IMR-90 (cell line): ENCODE data around the gene PDE11A. TPM values are rescaled to one million over a fixed set of nuclear protein-coding genes. Genes with fewer than 3 reads are reported as not detected.

Experiments
- ATAC-seq: fragments of 200-7000 bp; cut with Tn5 transposase; 2 replicates; pipeline ENCODE4 v1.9.1; 2020; ENCODE audit warnings: low read depth, mild to moderate bottlenecking, moderate library complexity
- BruUV-seq: library from RNA; stranded (reverse); fragments of 400-500 nt; replicated peaks from 2 replicates; lab custom pipeline; 2021; lab: Mats Ljungman, UMichigan
- CTCF ChIA-PET: fragments of 300-600 bp; formaldehyde crosslinking; extraction: SDS; loops from one replicate; lab custom pipeline; 2021; ENCODE audit warnings: antibody characterized with exemption; lab: Yijun Ruan, JAX
- POLR2A ChIA-PET: fragments of 300-600 bp; sonication (Branson Sonifier 250); formaldehyde crosslinking; loops from one replicate; lab custom pipeline; 2022; ENCODE audit warnings: antibody characterized with exemption; ENCODE audit not compliant: unreplicated experiment; lab: Charles Lee
- DNase-seq: peaks from one replicate; pipeline ENCODE4 v3.0.0; 2013
- H2AFZ ChIP-seq: replicated peaks from 2 replicates; pipeline ENCODE3; 2013; ENCODE audit warnings: low read length, mild to moderate bottlenecking; ENCODE audit not compliant: poor library complexity
- H2AK5ac ChIP-seq: 2 replicates; pipeline ENCODE4 v1.6.1; 2013; ENCODE audit warnings: low read depth, low read length, inconsistent platforms
- H2AK9ac ChIP-seq: replicated peaks from 2 replicates; pipeline ENCODE3; 2013; ENCODE audit warnings: mild to moderate bottlenecking, low read depth, low read length, moderate library complexity; ENCODE audit not compliant: poor library complexity
- H2BK120ac ChIP-seq: 2 replicates; pipeline ENCODE4 v1.6.1; 2013; ENCODE audit warnings: low read depth, low read length, inconsistent platforms
- H2BK15ac ChIP-seq: 3 replicates; pipeline ENCODE4 v1.6.1; 2013; ENCODE audit warnings: low read depth, low read length, inconsistent platforms
- H2BK20ac ChIP-seq: 2 replicates; pipeline ENCODE4 v1.6.1; 2013; ENCODE audit warnings: low read depth, mild to moderate bottlenecking, inconsistent platforms, low read length, moderate library complexity
- H2BK5ac ChIP-seq: 2 replicates; pipeline ENCODE4 v1.6.1; 2013; ENCODE audit warnings: mild to moderate bottlenecking, low read depth, low read length, inconsistent platforms; ENCODE audit not compliant: poor library complexity, severe bottlenecking
- H3K14ac ChIP-seq: replicated peaks from 2 replicates; pipeline ENCODE4 v1.6.1; 2013; ENCODE audit warnings: low read depth, low read length, inconsistent platforms
- H3K18ac ChIP-seq: 2 replicates; pipeline ENCODE4 v1.6.1; 2013; ENCODE audit warnings: low read depth, low read length, control low read depth
- H3K23ac ChIP-seq: 2 replicates; pipeline ENCODE4 v1.6.1; 2013; ENCODE audit warnings: low read depth, low read length, inconsistent platforms
- H3K27ac ChIP-seq: 2 replicates; pipeline ENCODE4 v1.5.1; 2013; ENCODE audit warnings: mild to moderate bottlenecking, control low read depth, low read length; ENCODE audit not compliant: insufficient read depth
- H3K27me3 ChIP-seq: 2 replicates; pipeline ENCODE4 v1.6.1; 2013; ENCODE audit warnings: low read length; ENCODE audit not compliant: control insufficient read depth, insufficient read depth
- H3K36me3 ChIP-seq: 2 replicates; pipeline ENCODE4 v1.6.1; 2013; ENCODE audit warnings: low read length, mixed read lengths; ENCODE audit not compliant: control insufficient read depth, insufficient read depth
- H3K4ac ChIP-seq: 2 replicates; pipeline ENCODE4 v1.6.1; 2013; ENCODE audit warnings: low read depth, low read length, inconsistent platforms
- H3K4me1 ChIP-seq: 2 replicates; pipeline ENCODE4 v1.6.1; 2013; ENCODE audit warnings: low read length, mixed read lengths; ENCODE audit not compliant: control insufficient read depth, insufficient read depth
- H3K4me2 ChIP-seq: 2 replicates; pipeline ENCODE4 v1.6.1; 2013; ENCODE audit warnings: low read depth, mild to moderate bottlenecking, control low read depth, low read length, moderate library complexity
- H3K4me3 ChIP-seq: 2 replicates; pipeline ENCODE4 v1.5.1; 2013; ENCODE audit warnings: low read depth, mild to moderate bottlenecking, control low read depth, low read length, moderate library complexity; ENCODE audit not compliant: insufficient read depth
- H3K56ac ChIP-seq: 2 replicates; pipeline ENCODE4 v1.6.1; 2013; ENCODE audit warnings: low read length, inconsistent platforms; ENCODE audit not compliant: insufficient read depth; ENCODE audit errors: extremely low read depth
- H3K79me1 ChIP-seq, 2 experiments: 2 replicates each; pipeline ENCODE4 v1.6.1; 2013; ENCODE audit warnings: low read length in 2 of 2, inconsistent platforms in 1 of 2, low read depth in 1 of 2
- H3K9ac ChIP-seq: 2 replicates; pipeline ENCODE4 v1.6.1; 2013; ENCODE audit warnings: low read depth, low read length, control low read depth
- H3K9me1 ChIP-seq: 2 replicates; pipeline ENCODE4 v1.6.1; 2013; ENCODE audit warnings: low read length, inconsistent platforms; ENCODE audit not compliant: insufficient read depth
- H3K9me3 ChIP-seq: 2 replicates; pipeline ENCODE4 v1.6.1; 2013; ENCODE audit warnings: low read length; ENCODE audit not compliant: control insufficient read depth, insufficient read depth
- H4K20me1 ChIP-seq: 2 replicates; pipeline ENCODE4 v1.6.1; 2013; ENCODE audit warnings: low read length, inconsistent platforms; ENCODE audit not compliant: insufficient read depth
- H4K5ac ChIP-seq: 2 replicates; pipeline ENCODE4 v1.6.1; 2013; ENCODE audit warnings: mild to moderate bottlenecking, low read depth, low read length, control low read depth
- H4K8ac ChIP-seq, 2 experiments: 2 replicates each; pipeline ENCODE4 v1.6.1; 2013; ENCODE audit warnings: low read depth in 2 of 2, low read length in 2 of 2, control low read depth in 1 of 2, inconsistent platforms in 1 of 2
- H4K91ac ChIP-seq: 2 replicates; pipeline ENCODE4 v1.6.1; 2013; ENCODE audit warnings: low read depth, low read length, inconsistent platforms; ENCODE audit not compliant: insufficient read depth
- CEBPB ChIP-seq: IDR thresholded peaks from 2 replicates; pipeline ENCODE4 v1.6.1; 2012; ENCODE audit warnings: low read depth, low read length, improper control_type of control experiment
- CHD1 ChIP-seq: IDR thresholded peaks from 2 replicates; pipeline ENCODE4 v1.6.1; 2012; ENCODE audit warnings: low read depth, low read length, improper control_type of control experiment
- FOS ChIP-seq: fragments of 150-350 bp; IDR thresholded peaks from 2 replicates; pipeline ENCODE4 v1.6.1; 2016; ENCODE audit warnings: low read depth, low read length
- MAFK ChIP-seq: IDR thresholded peaks from 2 replicates; pipeline ENCODE4 v1.6.1; 2012; ENCODE audit warnings: low read depth, low read length, improper control_type of control experiment
- MAZ ChIP-seq: IDR thresholded peaks from 2 replicates; pipeline ENCODE4 v1.6.1; 2012; ENCODE audit warnings: low read depth, mild to moderate bottlenecking, low read length, improper control_type of control experiment, moderate library complexity, borderline replicate concordance
- MXI1 ChIP-seq: IDR thresholded peaks from 2 replicates; pipeline ENCODE4 v1.6.1; 2012; ENCODE audit warnings: low read depth, mild to moderate bottlenecking, low read length, moderate library complexity, borderline replicate concordance
- NFE2L2 ChIP-seq: fragments of 150-350 bp; IDR thresholded peaks from 2 replicates; pipeline ENCODE4 v1.6.1; 2016; ENCODE audit warnings: low read depth, mild to moderate bottlenecking, low read length
- POLR2A ChIP-seq: IDR thresholded peaks from 2 replicates; pipeline ENCODE4 v1.6.1; 2012; ENCODE audit warnings: mild to moderate bottlenecking, low read depth, low read length
- RAD21 ChIP-seq: IDR thresholded peaks from 2 replicates; pipeline ENCODE4 v1.6.1; 2012; ENCODE audit warnings: low read length, improper control_type of control experiment
- RCOR1 ChIP-seq: IDR thresholded peaks from 2 replicates; pipeline ENCODE4 v1.6.1; 2012; ENCODE audit warnings: mild to moderate bottlenecking, low read length, improper control_type of control experiment; ENCODE audit not compliant: insufficient replicate concordance
- RFX5 ChIP-seq: IDR thresholded peaks from 2 replicates; pipeline ENCODE4 v1.8.0; 2012; ENCODE audit warnings: low read depth, mild to moderate bottlenecking, low read length, moderate library complexity
- SMC3 ChIP-seq: fragments of 150-350 bp; IDR thresholded peaks from 2 replicates; pipeline ENCODE4 v1.6.1; 2016; ENCODE audit warnings: low read depth, mild to moderate bottlenecking, antibody characterized with exemption, low read length, moderate library complexity
- WGBS, 2 experiments: methylation state at CpG; one replicate each; pipeline versions ENCODE4 v1.1.5 to v1.1.7; 2013; ENCODE audit warnings: missing lambda C conversion rate in 2 of 2; ENCODE audit not compliant: insufficient read length in 1 of 2; ENCODE audit errors: extremely low coverage in 2 of 2; 5-methylcytosine and 5-hydroxymethylcytosine counted together
- dilution Hi-C: fragments of 300-500 bp; cut with HindIII; formaldehyde crosslinking; loops from one replicate; pipeline ENCODE4 v1.14.3; 2018; ENCODE audit warnings: low sequenced_read_pairs; ENCODE audit not compliant: unreplicated experiment
- in situ Hi-C: fragments of 300-500 bp; cut with MboI; formaldehyde crosslinking; loops from 3 replicates; pipeline ENCODE4 v1.14.3; 2019; ENCODE audit warnings: low sequenced_read_pairs, inconsistent platforms, mixed read lengths
- intact Hi-C: fragments of 100-400 bp; cut with micrococcal nuclease; formaldehyde crosslinking; loops from 2 replicates; pipeline ENCODE4 v1.10.0; 2022
- polyA plus RNA-seq, 3 experiments: library from polyadenylated mRNA; depleted of rRNA; stranded (reverse); fragments of >200 nt; gene quantifications; 2 replicates each; pipeline ENCODE4 v1.2.3, GENCODE V29; 2012; ENCODE audit warnings: low replicate concordance in 1 of 3
- total RNA-seq: library from RNA; depleted of rRNA; stranded (reverse); fragments of >200 nt; gene quantifications from 2 replicates; pipeline ENCODE4 v1.2.3, GENCODE V29; 2012
- TF ChIP-seq, protein P1 (sequence below): fragments of 150-350 bp; IDR thresholded peaks from 2 replicates; pipeline ENCODE4 v1.6.1; 2017; ENCODE audit warnings: mild to moderate bottlenecking, antibody characterized with exemption, low read length, low read depth
- TF ChIP-seq, protein P2 (sequence below): fragments of 150-350 bp; IDR thresholded peaks from 2 replicates; pipeline ENCODE4 v1.6.1; 2016; ENCODE audit warnings: low read depth, mild to moderate bottlenecking, low read length, moderate library complexity, borderline replicate concordance
- TF ChIP-seq, protein P3 (sequence below): conservative IDR thresholded peaks from 2 replicates; pipeline ENCODE4 v1.5.1; 2012; ENCODE audit warnings: mild to moderate bottlenecking, low read depth, low read length, improper control_type of control experiment

Gene PDE11A
- total and polyA plus RNA-seq, 2 of the 4 experiments (the other 2 are of a cell fraction) = 0.21 to 0.72 TPM

DNA sequence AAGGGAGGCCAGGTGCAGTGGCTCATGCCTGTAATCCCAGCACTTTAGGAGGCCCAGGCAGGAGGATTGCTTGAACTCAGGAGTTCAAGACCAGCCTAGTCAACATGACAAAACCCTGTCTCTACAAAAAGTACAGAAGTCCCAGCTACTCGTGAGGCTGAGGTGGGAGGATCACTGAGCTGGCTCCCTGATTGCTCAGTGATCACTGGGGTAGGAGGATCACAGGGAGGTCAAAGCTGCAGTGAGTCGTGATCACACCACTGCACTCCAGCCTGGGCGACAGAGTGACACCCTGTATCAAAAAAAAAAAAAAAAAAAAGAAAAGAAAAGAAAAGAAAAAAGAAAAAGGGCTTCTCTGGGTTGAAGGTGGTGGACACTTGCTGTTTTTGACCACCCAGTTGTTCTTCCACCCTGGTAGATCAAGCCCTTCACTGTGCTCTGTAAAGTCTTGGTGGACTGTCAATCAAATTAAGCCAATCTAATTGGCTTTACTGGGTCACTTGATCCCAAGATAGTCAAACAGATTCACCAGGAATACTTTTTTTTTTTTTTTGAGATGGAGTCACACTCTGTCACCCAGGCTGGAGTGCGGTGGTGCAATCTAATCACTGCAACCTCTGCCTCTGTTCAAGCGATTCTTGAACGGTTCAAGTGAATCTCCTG, 488.4 kb downstream of the PDE11A start:
- Histone ChIP-seq H4K5ac (no peak overlapping the region), H3K9me3 (no peaks in the 10 kb centered on the region), H3K9me1 (no peaks in the 10 kb centered on the region), H3K4me1 (no peaks in the 10 kb centered on the region), H2AFZ (no peak overlapping the region), H3K79me1 (no peaks in the 10 kb centered on the region), H3K14ac (no peak overlapping the region), H4K8ac (no peak overlapping the region), H3K23ac (no peak overlapping the region), H2BK5ac (no peak overlapping the region), H2BK15ac (no peak overlapping the region), H4K20me1 (no peaks in the 10 kb centered on the region), H3K36me3 (no peaks in the 10 kb centered on the region), H3K18ac (no peak overlapping the region), H2BK120ac (no peak overlapping the region), H3K56ac (no peak overlapping the region), H2BK20ac (no peak overlapping the region), H3K27me3 (peaks cover 2% of the 10 kb centered on the region), H3K27ac (no peak overlapping the region), H4K91ac (no peak overlapping the region), H3K4me3 (no peak overlapping the region), H3K4ac (no peak overlapping the region), H3K4me2 (no peak overlapping the region), H3K9ac (no peak overlapping the region), H2AK5ac (no peak overlapping the region), H2AK9ac (no peak overlapping the region)
- BruUV-seq = no TSS peak
- ATAC-seq (no peak), DNase-seq (no peak)
- in situ Hi-C loops = no loop called here
- POLR2A ChIA-PET = no interaction called here
- no CpG with 5 or more reads among the region's 6 CpGs for WGBS, 2 experiments
- intact Hi-C loops = no loop called here
- dilution Hi-C loops = no loop called here
- TF ChIP-seq POLR2A (no peak), MAFK (no peak), RCOR1 (no peak), MAZ (no peak), NFE2L2 (no peak), FOS (no peak), RFX5 (no peak), RAD21 (no peak), CEBPB (no peak), SMC3 (no peak), MXI1 (no peak), CHD1 (no peak)
- TF ChIP-seq, protein P1, sequence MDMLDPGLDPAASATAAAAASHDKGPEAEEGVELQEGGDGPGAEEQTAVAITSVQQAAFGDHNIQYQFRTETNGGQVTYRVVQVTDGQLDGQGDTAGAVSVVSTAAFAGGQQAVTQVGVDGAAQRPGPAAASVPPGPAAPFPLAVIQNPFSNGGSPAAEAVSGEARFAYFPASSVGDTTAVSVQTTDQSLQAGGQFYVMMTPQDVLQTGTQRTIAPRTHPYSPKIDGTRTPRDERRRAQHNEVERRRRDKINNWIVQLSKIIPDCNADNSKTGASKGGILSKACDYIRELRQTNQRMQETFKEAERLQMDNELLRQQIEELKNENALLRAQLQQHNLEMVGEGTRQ = no peak
- TF ChIP-seq, protein P2, sequence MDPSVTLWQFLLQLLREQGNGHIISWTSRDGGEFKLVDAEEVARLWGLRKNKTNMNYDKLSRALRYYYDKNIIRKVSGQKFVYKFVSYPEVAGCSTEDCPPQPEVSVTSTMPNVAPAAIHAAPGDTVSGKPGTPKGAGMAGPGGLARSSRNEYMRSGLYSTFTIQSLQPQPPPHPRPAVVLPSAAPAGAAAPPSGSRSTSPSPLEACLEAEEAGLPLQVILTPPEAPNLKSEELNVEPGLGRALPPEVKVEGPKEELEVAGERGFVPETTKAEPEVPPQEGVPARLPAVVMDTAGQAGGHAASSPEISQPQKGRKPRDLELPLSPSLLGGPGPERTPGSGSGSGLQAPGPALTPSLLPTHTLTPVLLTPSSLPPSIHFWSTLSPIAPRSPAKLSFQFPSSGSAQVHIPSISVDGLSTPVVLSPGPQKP = no peak
- TF ChIP-seq, protein P3, sequence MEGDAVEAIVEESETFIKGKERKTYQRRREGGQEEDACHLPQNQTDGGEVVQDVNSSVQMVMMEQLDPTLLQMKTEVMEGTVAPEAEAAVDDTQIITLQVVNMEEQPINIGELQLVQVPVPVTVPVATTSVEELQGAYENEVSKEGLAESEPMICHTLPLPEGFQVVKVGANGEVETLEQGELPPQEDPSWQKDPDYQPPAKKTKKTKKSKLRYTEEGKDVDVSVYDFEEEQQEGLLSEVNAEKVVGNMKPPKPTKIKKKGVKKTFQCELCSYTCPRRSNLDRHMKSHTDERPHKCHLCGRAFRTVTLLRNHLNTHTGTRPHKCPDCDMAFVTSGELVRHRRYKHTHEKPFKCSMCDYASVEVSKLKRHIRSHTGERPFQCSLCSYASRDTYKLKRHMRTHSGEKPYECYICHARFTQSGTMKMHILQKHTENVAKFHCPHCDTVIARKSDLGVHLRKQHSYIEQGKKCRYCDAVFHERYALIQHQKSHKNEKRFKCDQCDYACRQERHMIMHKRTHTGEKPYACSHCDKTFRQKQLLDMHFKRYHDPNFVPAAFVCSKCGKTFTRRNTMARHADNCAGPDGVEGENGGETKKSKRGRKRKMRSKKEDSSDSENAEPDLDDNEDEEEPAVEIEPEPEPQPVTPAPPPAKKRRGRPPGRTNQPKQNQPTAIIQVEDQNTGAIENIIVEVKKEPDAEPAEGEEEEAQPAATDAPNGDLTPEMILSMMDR = no peak
- CTCF ChIA-PET = no interaction called here
